Measurements from ENCODE around the gene TMEM225B. TPM values are rescaled to one million over a fixed set of nuclear protein-coding genes. Genes with fewer than 3 reads are reported as not detected.

The TMEM225B gene
- total RNA-seq, 4 donors from 2014 or later: 0.68 to 1.6 TPM; not detected in 2

GRCh38 chr7:99616359-99617191 is 18.5 kb downstream of the TMEM225B start, which contains the start of gene ZSCAN25:
TSS of gene ZSCAN25 (plus strand) at chr7:99616946. CDS start at chr7:99619607, 2,661 bp downstream.
- Histone ChIP-seq H3K4me1 (peaks cover 8 to 17% (median 9%) of the 10 kb centered on the region in 4 donors), H3K27ac (peak within 1 kb of the TSS; percentile 86 to 92 (median 89)), H3K4me3 (peak within 1 kb of the TSS; percentile 68 to 85 (median 82)), H3K36me3 (peaks cover 0 to 30% (median 14%) of the 10 kb centered on the region in 4 donors), H3K27me3 (no peaks in the 10 kb centered on the region), H3K9me3 (no peaks in the 10 kb centered on the region)
- in situ Hi-C loops (cut with MboI; ENCODE audit: low pct_ligation_motif_present in 1 of 4, low pct_unique_long_range_greater_than_20kb in 1 of 4, low sequenced_read_pairs in 3 of 4) (no loop called here), intact Hi-C loops (cut with DNase I; ENCODE audit: low total_unique reads) (no loop called here)
- TF ChIP-seq POLR2AphosphoS5 (IDR thresholded peaks at IDR 0.05) (peak; percentile 78 to 84 (median 83)), CTCF (IDR thresholded peaks at IDR 0.05) (peak in 2 of 5 experiments; percentile 17 to 28), EP300 (IDR thresholded peaks at IDR 0.05; ENCODE audit: low read depth) (no peak), POLR2A (IDR thresholded peaks at IDR 0.05) (peak; percentile 79)
- 2% methylated on average over 44 of the region's 60 CpGs; no CpG with 5 or more reads in 1 of the 2 donors for WGBS, 2 donors (ENCODE audit: low coverage in 1 of 2)
- peak; percentile 93 for DNase-seq

GRCh38 chr7:99617192-99617781 is 19.2 kb downstream of the TMEM225B start:
- Histone ChIP-seq H3K4me1 (peaks cover 8 to 17% (median 9%) of the 10 kb centered on the region in 4 donors), H3K4me3 (peak overlapping the region; percentile 68 to 85 (median 82)), H3K9me3 (no peaks in the 10 kb centered on the region), H3K27ac (peak overlapping the region; percentile 86 to 92 (median 89)), H3K27me3 (no peaks in the 10 kb centered on the region), H3K36me3 (peaks cover 0 to 36% (median 17%) of the 10 kb centered on the region in 4 donors)
- DNase-seq: no peak
- in situ Hi-C loops (cut with MboI; ENCODE audit: low pct_ligation_motif_present in 1 of 4, low pct_unique_long_range_greater_than_20kb in 1 of 4, low sequenced_read_pairs in 3 of 4) (no loop called here), intact Hi-C loops (cut with DNase I; ENCODE audit: low total_unique reads) (no loop called here)
- TF ChIP-seq POLR2AphosphoS5 (IDR thresholded peaks at IDR 0.05): no peak
- WGBS, 2 donors (ENCODE audit: low coverage in 1 of 2): 17% methylated on average over 22 of the region's 22 CpGs; no CpG with 5 or more reads in 1 of the 2 donors

- no peaks in the 10 kb centered on the region for H3K9me3 ChIP-seq
- 88 to 100% methylated on average over 1 to 3 of the region's 3 CpGs for WGBS, 2 donors (ENCODE audit: low coverage in 1 of 2)
- no peak for TF ChIP-seq EP300 (IDR thresholded peaks at IDR 0.05; ENCODE audit: low read depth)
- H3K27ac ChIP-seq: no peak overlapping the region
- H3K27me3 ChIP-seq: no peaks in the 10 kb centered on the region
- in situ Hi-C loops (cut with MboI; ENCODE audit: low pct_ligation_motif_present in 1 of 4, low pct_unique_long_range_greater_than_20kb in 1 of 4, low sequenced_read_pairs in 3 of 4) (no loop called here), intact Hi-C loops (cut with DNase I; ENCODE audit: low total_unique reads) (no loop called here)
- no peak overlapping the region for H3K4me3 ChIP-seq
- DNase-seq: no peak
- H3K36me3 ChIP-seq: peaks cover 0 to 49% (median 25%) of the 10 kb centered on the region in 4 donors
- peaks cover 8 to 21% (median 9%) of the 10 kb centered on the region in 4 donors for H3K4me1 ChIP-seq
These were observed 20.7 kb downstream of the TMEM225B start for GRCh38 chr7:99618726-99619125.

- Histone ChIP-seq H3K4me3 (no peak overlapping the region), H3K9me3 (no peaks in the 10 kb centered on the region), H3K4me1 (peaks cover 8 to 21% (median 9%) of the 10 kb centered on the region in 4 donors), H3K27ac (no peak overlapping the region), H3K27me3 (no peaks in the 10 kb centered on the region), H3K36me3 (peaks cover 0 to 54% (median 29%) of the 10 kb centered on the region in 4 donors)
- WGBS, 2 donors (ENCODE audit: low coverage in 1 of 2): 94% methylated on average over 18 of the region's 18 CpGs; no CpG with 5 or more reads in 1 of the 2 donors
- in situ Hi-C loops (cut with MboI; ENCODE audit: low pct_ligation_motif_present in 1 of 4, low pct_unique_long_range_greater_than_20kb in 1 of 4, low sequenced_read_pairs in 3 of 4): no loop called here
- intact Hi-C loops (cut with DNase I; ENCODE audit: low total_unique reads): no loop called here
- no peak for DNase-seq
- no peak for TF ChIP-seq POLR2AphosphoS5 (IDR thresholded peaks at IDR 0.05)
- no peak for TF ChIP-seq CTCF (IDR thresholded peaks at IDR 0.05)
- no peak for TF ChIP-seq POLR2A (IDR thresholded peaks at IDR 0.05)
- no peak for TF ChIP-seq EP300 (IDR thresholded peaks at IDR 0.05; ENCODE audit: low read depth)
These were observed 21.6 kb downstream of the TMEM225B start for GRCh38 chr7:99619571-99620130.

GRCh38 chr7:99621271-99621670 is 23.2 kb downstream of the TMEM225B start:
- no peak overlapping the region for H3K27ac ChIP-seq
- H3K27me3 ChIP-seq: no peaks in the 10 kb centered on the region
- H3K9me3 ChIP-seq: no peaks in the 10 kb centered on the region
- no peak overlapping the region for H3K4me3 ChIP-seq
- TF ChIP-seq POLR2A (IDR thresholded peaks at IDR 0.05) (no peak), CTCF (IDR thresholded peaks at IDR 0.05) (no peak), POLR2AphosphoS5 (IDR thresholded peaks at IDR 0.05) (no peak), EP300 (IDR thresholded peaks at IDR 0.05; ENCODE audit: low read depth) (no peak)
- intact Hi-C loops (cut with DNase I; ENCODE audit: low total_unique reads): no loop called here
- H3K36me3 ChIP-seq: peaks cover 0 to 69% (median 36%) of the 10 kb centered on the region in 4 donors
- 93 to 94% methylated on average over 3 to 5 of the region's 5 CpGs for WGBS, 2 donors (ENCODE audit: low coverage in 1 of 2)
- no peak for DNase-seq
- H3K4me1 ChIP-seq: peaks cover 8 to 17% (median 9%) of the 10 kb centered on the region in 4 donors
- in situ Hi-C loops (cut with MboI; ENCODE audit: low pct_ligation_motif_present in 1 of 4, low pct_unique_long_range_greater_than_20kb in 1 of 4, low sequenced_read_pairs in 3 of 4): no loop called here

Measured in transverse colon (tissue), 4 donors.